GM12873 (cell line): ENCODE measurements around the gene BRCA2.

Source experiments
- TF ChIP-seq, protein P1 (sequence below): IDR thresholded peaks from 2 replicates; pipeline ENCODE4 v1.5.1; 2012; ENCODE audit warnings: low read depth, mild to moderate bottlenecking, moderate library complexity, low read length, control low read depth; ENCODE audit not compliant: insufficient read depth; ENCODE audit errors: missing control alignments

The BRCA2 gene

DNA sequence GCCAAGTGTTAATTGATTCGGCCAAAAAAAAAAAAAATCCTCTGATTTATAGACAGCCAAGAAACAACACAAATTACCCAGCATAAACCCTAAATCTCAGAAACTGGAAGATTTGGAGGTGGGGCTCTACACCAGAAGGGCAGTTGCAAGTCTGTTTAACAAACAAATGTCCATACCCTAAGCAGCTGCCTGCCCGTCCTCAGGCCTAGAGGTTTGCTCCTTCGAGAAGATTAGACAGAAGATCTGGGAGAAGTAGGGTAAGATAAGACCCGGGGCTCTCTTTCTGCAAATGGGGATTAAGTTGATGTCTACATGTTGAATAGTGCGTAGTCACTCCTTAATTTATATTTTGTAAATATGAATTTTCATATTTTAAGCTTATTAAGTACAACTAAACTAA is 116.1 kb downstream of the BRCA2 start:
- TF ChIP-seq, protein P1, sequence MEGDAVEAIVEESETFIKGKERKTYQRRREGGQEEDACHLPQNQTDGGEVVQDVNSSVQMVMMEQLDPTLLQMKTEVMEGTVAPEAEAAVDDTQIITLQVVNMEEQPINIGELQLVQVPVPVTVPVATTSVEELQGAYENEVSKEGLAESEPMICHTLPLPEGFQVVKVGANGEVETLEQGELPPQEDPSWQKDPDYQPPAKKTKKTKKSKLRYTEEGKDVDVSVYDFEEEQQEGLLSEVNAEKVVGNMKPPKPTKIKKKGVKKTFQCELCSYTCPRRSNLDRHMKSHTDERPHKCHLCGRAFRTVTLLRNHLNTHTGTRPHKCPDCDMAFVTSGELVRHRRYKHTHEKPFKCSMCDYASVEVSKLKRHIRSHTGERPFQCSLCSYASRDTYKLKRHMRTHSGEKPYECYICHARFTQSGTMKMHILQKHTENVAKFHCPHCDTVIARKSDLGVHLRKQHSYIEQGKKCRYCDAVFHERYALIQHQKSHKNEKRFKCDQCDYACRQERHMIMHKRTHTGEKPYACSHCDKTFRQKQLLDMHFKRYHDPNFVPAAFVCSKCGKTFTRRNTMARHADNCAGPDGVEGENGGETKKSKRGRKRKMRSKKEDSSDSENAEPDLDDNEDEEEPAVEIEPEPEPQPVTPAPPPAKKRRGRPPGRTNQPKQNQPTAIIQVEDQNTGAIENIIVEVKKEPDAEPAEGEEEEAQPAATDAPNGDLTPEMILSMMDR: no peak

DNA sequence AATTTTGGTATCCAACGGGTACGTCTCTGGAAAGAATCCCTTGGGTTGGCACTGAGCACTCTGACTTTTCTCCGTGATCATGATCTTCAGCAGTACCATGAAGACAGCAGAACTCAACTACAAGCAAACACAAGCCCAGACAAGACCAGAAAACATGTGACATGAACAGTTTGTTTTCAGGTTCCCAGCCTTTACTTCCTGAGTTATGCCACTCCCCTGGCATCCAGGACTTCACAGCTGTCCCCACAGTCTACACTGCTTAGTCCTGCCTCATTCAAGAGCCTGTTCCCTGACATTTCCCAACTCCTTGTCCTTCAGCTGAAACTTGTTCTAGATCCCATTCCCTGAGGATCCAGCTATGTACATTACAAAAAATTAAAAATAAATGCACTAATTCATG is 117.5 kb downstream of the BRCA2 start:
- TF ChIP-seq, protein P1: no peak

DNA sequence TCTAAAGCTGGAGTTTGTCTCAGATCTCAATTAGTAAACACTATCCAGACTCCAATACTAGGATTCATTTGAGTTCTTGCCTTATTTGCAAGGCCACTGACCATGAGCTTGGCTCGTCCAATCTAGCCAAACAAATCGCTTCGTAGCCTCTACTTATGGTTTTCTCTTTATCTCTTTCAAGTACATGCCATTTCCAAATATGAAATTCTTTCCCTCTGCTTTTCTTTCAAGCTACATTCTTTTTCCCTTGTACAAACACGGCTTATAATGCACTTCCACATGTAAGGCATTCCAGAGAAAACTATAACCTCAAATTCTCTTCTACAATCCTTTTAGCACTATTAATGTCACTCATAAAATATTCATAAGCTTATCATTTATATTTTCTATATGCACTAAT is 123.6 kb downstream of the BRCA2 start:
- TF ChIP-seq, protein P1: no peak

DNA sequence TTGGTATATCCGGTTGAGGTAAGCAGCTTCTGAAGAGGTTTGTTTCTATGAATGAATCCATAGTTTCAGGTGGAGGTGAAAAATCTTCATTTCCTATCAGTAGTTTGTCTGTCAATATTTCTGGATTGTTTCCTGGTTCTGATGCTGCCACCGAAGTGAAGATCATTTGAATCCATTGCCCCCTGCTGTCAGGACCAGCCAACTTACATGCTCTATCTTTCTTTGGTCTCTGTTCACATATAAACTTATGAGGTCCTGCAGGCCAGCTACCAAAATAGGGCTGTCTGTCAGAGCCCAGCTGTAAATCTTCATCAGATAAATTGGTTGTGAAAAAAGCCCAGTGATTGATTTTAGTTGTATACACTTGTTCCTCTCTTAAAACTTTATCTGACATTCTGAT is 127.8 kb downstream of the BRCA2 start:
- TF ChIP-seq, protein P1: peak; percentile 58

DNA sequence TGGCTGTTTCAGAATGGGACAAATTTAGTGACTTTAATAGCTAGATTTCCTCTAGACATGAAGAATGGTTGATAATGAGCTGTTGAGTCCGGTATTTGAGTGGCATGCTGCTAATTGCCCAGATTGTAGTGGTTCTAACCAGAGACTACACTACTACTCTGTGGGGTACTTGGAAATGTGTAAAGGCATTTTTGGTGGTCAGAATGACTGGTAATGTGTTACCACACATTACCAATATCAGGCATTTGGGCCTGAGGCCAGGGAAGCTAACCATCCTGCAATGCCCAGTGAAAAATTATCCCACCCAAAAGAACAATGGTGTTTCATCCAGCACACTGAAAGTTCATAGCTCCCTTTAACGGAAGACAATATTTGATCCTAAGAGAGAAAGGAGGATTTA is 130.2 kb downstream of the BRCA2 start:
- TF ChIP-seq, protein P1: no peak

DNA sequence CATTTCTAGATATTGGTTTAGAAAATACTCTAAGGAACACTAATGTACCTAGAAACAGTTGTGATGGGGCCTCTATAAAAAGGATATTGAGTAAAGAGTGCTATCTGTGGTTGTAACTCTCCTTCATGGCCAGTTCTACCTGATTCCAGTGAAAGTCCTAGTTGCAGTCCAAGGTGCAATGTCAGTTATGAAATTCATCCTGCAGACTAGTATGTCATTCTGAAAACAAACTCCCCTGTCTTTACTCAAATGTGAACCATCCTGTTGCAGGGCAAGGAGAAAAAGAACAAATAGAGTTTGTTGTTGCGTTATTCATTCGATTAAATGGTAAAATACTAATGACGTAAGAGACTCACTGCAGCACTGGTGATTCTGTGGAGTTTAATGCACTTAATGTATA is 130.9 kb downstream of the BRCA2 start:
- TF ChIP-seq, protein P1: no peak

DNA sequence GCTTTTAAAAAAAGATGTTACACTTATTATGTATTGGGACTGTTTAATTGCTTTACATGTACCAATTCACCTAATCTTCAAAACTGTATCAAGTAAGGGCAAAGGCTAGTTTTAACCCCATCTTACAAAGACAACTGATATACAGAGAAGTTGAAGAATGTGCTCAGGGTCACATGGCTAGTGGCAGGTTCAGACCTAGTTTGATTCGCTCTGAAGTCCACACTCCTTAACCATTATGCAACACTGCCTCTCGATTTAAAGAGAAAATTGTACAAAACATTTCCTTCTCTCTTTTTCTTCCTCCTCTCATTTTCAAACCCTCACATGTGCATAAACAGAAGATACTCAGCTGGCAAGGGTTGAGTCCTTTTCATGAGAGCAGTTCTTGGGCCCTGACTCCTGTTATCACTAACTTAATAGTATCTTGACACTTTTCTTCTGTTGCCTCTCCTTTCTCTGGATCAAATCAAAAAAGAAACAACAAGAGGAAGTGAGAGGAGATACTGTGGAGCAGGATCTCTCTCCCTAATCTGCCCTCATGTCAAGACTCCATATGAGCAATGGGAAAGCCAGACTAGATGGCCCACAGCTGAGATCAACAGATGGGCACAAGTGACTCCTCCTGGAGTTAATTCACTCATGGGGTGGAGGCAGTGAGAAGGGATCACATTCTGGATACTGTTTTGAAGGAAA is 131.6 kb downstream of the BRCA2 start:
- TF ChIP-seq, protein P1: no peak
